Stimulated activated CD8-positive, alpha-beta memory T cell treated with anti-CD3 and anti-CD28 coated beads, Interleukin-15, amount 100 ng/mL, for 48 hours (primary cell): ENCODE results near the gene PPP2R2D.

Experiments
- DNase-seq, 2 donors: peaks; one replicate each; pipeline ENCODE4 v3.0.0-alpha.2; 2020; ENCODE audit warnings: low read depth in 2 of 2

The PPP2R2D gene

DNA sequence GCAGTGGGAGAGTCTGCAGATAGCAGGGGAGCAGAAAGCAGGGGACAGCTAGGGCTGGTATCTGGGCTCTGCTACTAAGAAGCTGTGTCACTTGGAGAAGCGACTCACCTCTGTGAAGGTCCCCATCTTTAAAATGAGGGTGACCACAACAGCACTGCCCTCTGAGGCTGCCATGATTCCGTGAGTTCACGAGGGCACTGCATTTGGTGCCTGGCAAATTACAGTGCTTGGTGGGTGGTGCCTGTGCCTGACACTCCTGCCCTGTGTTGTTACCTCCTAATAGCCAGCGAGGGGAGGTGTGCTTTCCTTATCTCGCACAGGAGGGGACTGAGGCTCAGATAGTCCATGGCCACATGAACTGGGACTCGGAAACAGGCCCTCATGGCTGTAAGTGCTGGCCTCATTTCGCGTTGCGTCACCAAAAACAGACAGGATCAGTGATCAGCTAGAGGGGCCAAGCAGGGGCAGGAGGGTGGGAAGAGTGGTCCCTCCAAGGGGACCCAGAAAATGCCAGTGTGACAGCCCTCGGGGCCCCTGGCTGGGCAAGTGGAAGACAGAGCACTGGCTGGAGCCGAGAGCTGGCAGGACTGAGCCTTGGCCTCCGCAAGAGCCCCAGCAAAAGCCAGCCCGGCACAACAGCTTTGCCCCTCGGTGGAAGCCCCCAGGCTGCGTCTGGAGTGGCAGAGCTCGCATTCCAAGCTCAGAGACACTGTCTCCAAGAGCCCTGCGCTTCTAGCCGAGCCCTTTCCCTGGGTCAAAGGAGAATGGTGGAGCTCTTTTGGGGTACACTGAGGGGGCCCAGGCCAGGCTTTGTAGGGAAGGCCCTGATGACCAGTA is 98.3 kb downstream of the PPP2R2D start:
- DNase-seq, result no peak

DNA sequence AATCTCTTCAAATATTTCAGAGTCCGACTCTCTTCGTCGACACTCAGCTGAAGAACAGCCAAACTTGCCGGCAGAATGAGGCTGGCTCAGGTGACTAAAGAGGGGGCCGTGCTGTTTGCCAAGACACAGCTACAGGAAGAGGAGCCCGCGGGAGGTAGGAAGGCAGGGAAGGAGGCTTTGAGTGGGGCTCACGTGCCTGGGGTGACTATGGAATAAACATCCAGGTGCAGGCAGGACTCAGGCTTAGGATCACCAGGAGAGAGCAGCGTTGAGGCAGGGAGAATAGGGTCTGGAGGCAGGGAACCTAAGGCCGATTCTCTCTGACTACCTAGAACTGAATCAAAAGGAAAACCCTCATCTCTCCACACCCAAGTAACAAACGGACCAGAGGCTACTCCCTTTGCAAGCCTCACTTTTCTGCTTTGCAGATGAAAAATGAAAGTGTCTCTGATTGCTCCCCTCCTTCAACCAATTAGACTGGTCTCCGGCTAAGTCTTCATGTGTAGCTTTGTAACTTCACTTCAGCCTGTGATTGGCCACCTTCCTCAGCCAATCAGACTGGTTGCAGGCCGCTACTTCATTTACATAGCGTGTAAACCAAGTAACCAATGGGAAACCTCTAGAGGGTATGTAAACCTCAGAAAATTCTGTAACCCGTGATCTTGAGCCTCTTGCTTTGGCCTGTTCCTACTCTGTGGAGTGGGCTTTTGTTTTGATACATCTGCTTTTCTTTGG is 100.6 kb downstream of the PPP2R2D start:
- no peak for DNase-seq

DNA sequence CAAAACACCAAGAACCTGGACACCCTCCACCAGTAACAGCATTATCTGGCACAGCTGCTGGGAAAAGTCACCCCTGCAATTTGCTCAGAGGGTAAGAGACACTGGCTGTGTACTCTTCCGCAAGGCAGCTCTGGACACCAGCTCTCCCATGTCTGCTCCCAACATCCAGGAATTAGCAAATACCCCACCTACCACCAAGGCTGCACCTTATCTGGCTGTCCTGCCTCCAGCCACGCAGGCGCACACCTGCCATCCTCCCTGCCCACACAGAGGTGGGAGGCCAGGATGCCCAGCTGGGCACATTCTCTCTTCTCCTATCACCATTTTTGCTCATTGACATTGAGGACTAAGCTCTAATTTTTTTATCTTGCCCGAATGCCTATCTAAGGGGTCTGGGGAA is 101.2 kb downstream of the PPP2R2D start:
- no peak for DNase-seq

DNA sequence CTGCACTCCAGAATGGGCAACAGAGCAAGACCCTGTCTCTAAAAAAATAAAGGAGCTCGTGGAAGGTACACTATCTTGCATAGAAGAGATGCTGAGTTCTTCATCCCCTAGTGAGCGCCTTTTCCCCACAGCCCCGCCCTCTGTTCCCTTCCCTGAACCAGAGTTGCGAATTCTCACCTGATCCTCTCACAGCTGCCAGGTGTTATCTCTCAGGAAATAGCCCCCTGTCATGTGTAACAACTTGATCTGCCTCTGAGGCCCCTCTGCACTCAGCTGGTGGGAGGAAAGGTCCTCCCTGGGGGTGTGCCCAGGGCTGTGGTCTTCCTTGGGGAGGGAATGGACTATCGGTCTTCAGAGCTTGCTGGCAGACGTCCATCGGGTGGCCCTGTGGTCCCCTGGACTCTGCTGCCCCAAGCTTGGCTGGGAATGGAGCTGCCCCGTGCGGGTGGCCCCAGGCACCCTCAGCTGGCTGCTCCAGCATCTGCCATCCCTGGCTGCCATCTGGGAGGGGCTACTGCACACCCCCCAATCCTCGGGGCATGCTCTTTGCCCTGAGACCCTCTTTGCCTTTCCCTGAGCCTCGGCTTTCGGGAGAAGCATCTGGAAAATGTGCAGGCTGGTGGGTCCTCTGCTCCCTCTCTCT is 102.6 kb downstream of the PPP2R2D start:
- DNase-seq, result no peak

DNA sequence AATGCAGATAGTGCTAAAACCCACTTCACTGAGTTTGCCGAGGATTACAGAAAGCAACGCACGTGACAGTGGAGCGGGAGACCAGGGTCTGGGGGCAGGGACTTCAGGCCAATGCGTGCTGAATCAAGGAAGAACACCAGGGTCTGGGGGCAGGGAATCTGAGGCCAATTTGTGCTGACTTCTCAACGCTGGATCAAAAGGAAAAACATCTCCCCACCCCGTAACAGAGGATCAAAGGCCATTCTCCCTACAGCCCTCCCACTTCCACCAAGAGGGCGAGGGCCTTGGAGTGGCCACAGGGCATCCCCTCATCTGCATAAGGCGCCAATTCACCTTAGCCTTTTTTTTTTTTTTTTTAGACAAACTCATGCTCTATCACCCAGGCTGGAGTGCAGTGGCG is 103.2 kb downstream of the PPP2R2D start:
- DNase-seq, result no peak

DNA sequence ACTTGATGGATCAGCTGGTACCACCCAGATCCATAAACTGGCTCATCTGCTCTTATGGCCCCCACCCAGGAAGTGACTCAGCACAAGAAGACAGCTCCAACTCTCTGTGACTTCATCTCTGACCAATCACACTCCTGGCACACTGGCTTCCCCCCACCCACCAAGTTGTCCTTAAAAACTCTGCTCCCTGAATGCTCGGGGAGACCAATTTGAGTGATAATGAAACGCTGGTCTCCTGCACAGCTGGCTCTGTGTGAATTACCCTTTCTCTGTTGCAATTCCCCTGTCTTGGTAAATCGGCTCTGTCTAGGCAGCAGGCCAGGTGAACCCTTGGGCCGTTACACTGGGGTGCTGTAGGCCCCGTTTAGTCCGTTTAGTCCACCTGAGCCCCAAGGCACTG is 104.3 kb downstream of the PPP2R2D start:
- DNase-seq, result no peak

DNA sequence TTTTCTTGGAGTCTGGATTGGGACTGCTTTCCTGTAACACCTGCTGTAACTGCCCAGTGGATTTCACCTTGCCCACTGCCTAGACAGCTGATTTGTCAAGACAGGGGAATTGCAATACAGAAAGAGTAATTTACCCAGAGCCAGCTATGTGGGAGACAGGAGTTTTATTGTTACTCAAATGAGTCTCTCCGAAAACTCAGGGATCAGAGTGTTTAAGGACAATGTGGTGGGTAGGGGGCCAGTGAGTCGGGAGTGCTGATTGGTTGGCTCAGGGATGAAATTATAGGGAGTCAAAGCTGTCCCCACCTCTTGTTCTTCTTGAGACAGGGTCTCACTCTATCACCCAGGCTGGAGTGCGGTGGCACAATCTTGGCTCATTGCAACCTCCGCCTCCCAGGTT is 106.2 kb downstream of the PPP2R2D start:
- no peak for DNase-seq

DNA sequence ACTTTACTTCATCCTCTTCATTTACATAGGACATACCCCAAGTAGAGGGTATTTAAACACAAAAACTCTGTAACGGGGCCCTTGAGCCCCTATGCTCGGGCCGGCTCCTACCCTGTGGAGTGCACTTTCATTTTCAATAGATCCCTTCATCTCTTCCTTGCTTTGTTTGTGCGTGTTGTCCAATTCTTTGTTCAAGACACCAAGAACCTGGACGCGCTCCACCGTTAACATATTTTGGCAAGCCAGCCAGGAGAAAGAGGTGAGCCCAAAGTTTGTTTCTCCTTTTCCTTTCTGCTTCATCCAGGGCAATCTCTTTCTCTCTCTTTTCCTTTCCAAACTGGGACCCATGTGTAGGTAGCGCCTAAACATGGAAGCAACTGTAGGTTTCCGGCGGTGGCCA is 106.9 kb downstream of the PPP2R2D start:
- DNase-seq, result no peak
